ENCODE results near the gene AMPD3.

AMPD3 gene

DNA sequence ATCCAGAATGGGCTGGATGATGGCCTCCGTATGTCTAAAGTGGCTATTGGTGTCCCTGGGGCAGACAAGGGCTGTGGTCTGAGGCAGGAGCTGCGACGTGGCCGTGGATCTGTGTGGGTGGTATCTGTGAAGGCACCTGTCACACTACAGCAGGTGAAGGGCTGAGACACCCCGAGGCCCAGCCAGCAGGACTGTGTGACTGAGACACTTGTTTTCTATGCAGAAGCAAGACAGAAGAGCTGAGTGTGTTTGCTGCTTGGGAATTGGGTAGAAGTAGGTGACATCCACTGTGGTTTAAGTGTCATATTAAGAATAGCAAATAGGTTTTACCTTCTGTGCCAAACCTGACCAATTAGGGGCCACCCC lies 35.0 kb downstream of the AMPD3 start:
- no peak for DNase-seq

DNA sequence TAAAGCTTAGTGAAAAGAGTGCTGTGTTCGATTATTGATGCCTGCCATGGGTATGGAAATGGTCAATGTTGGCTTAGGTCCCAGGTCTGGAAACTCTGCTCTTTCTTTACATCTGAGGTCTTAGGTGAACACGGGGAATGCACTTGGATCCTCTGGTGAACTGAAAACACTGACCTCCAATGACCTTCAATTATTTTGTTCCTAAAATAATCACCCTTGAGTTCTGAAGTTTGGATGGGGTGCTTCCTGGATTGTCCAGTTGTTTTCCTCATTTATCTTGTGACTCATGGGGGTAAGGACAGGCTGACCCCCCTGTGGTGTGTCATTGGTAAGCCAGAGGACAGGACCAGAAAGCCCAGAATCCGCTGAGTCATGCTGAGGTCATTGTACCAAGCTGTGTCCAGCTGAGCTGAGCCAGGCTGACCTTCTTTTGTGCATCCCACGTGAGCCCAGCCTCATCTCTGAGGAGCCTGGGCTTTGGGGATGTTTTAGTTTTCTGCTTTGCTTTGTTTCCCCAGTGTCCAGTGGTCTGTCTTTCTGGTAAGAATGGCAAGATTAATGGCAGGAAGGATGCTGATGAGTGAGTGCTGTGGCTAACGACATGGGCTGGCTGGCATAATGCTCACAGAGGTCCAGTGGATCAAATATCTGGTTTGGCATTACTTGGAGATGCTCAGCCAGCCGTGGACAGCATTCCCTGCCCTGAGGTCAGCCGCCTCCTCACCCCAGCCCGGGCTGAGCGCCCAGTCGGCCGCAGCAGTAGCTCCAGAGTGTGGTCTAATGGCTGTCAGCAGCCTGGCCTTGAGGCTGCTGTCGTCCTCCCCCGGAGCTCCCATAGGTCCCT lies 35.6 kb downstream of the AMPD3 start:
- no peak for DNase-seq

DNA sequence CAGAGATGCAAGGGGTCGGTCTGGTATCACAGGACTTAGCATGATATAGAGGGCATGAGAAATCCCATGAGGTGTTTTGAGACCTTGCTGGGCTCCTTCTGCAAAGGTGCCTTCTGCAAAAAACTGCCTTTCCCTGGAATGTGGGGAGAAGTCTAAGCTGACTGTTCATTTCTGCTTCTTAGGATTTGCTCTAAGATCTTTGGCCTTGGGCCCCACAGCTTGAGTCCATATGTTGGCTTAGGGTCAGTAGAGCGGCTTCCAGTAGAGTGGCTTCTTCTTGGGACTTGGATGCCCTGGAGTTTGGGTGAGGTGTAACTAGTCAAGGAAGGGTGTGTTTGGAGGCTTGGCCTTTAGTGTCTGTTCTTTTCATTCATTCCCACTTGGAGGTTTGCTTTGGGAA lies 37.0 kb downstream of the AMPD3 start:
- DNase-seq = no peak

DNA sequence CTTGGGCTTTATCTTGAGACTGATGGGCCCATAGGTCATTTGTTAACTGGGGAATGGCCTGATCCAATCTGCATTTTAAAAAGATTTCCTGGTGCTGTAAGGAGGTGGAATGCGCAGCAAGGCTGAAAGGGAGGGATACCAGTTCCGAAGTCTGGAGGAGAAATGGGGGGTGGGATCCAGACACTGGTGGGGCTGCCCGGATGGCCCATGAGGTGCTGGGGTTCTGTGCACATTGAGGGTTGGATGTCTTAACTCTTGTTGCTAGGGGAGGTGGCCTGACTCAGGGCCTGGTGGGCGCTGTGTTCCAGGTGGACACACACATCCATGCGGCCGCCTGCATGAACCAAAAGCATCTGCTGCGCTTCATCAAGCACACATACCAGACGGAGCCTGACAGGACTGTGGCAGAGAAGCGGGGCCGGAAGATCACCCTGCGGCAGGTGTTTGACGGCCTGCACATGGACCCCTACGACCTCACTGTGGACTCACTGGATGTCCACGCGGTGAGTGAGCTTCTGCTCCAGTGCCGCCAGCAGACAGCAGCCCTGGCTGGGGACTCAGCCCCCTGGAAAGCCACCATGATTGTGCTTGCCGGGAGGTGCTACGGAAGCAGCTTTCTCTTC lies 38.1 kb downstream of the AMPD3 start:
- no peak for DNase-seq

DNA sequence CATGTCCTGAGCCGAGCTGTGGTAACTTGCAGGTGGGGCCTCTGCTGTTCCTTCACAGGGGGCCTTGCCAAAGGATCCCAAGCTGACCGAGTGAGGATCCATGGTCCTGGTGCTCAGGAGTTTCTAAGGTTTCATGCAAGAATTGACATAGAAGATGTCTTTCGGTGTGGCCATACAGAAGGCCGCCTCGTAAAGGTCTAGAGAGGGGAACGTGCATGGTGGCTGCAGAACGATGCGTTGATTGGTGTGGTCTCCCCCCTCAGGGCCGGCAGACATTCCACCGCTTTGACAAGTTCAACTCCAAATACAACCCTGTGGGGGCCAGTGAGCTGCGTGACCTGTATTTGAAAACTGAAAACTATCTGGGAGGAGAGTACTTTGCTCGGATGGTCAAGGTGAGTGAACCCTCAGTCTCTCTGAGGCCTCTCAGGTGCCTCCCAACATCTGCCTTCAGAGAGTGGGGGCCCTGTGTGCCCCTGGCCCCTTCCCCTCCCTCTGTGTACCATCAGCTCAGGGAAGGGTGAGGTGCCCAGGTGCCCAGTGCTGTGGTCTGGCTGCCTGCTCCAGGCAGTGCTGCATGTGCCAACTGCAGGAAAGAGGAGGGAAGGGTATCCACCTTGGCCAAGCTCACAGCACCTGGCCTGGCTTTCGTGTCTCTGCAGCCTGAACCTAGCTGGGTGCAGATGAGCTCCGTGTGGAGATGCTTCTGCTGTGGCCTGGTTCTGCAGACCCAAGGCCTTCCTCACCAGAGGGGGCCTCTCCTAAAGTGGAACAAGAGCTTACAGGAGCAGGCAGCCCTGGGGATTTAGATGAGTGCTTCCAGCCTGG lies 39.8 kb downstream of the AMPD3 start:
- DNase-seq = no peak

DNA sequence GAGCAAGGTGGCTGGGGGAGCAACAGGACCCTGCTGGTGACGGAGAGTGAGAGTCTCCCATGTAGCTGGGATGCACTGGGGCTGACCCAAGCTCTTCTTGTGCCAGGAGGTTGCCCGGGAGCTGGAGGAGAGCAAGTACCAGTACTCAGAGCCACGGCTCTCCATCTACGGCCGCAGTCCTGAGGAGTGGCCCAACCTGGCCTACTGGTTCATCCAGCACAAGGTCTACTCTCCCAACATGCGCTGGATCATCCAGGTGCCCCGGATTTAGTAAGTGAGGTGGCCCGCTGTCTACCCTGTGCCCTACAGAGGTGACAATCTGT lies 40.4 kb downstream of the AMPD3 start:
- no peak for DNase-seq

DNA sequence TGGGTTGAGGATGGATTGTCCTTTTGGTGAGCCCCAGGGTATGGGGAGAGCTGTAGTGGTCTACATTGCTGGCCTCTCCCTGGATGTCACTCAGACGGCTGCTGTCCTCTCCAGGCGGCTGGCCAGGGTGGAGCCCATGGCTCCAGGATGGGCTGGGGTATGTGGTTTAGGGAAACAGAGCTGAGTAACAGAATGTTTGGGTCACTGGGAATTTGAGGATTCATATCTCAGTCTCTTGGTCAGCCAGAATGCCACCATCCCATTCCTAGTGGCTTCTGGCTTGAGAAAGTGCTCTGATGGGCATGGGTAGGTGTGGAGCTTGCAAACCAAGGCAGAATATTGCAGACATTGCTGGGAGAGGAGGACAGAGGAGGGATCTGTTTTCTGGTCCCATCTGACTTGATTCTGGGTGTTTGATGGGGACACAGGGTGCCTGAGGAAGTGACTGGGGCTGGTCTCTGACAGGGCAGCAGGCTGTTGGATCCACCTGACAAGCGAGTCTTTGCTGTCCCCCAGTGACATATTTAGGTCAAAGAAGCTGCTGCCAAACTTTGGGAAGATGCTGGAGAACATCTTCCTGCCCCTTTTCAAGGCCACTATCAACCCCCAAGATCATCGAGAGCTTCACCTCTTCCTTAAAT lies 41.4 kb downstream of the AMPD3 start:
- DNase-seq = no peak

DNA sequence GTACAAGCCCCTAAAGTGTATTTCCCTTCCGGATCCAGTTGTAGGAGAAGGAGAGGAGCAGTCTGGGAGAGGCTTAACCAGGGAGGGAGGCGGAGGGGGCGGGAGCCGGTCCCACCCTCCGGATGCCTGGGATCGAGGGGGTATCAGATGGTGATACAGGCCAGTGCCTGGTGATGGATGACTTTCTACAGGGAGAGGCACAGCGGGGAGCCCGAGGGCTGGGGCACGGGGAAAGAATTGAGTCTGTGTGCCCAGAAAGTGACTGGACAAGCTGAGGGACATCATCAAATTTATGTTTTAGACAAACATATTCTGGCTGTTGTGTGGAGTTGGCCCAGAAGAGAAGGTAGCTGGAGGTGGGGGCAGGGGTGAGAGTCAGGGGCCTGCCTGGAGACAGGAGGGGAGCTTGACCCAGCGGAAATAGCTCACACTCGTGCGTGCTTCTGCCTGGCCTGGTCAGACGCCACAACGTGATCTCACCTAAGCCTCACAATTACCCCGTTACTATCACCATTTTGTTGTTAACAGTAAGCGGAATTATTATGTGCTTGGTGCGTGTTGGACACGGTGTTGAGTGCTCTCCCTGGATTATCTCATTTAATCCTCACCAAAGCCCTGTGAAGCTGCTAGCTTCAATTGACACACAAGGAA lies 42.4 kb downstream of the AMPD3 start:
- no peak for DNase-seq

DNA sequence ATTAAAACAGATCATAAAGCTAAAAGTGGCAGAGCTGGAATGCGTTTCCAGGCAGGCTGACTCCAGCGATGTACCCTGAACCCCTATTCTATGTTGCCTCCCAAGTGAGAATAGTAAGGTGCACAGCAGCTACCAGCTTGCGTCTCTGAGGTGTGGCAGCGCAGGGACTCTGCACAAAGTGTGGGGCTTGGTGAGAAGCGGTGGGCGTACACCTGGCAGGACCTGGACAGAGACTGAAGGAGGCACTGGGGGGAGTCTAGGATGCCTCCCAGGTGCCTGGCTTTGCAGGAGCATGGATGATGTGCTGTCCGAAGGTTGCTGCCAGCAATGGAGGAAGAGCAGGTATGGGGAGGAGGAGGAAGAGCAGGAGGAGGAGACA lies 42.9 kb downstream of the AMPD3 start:
- no peak for DNase-seq

DNA sequence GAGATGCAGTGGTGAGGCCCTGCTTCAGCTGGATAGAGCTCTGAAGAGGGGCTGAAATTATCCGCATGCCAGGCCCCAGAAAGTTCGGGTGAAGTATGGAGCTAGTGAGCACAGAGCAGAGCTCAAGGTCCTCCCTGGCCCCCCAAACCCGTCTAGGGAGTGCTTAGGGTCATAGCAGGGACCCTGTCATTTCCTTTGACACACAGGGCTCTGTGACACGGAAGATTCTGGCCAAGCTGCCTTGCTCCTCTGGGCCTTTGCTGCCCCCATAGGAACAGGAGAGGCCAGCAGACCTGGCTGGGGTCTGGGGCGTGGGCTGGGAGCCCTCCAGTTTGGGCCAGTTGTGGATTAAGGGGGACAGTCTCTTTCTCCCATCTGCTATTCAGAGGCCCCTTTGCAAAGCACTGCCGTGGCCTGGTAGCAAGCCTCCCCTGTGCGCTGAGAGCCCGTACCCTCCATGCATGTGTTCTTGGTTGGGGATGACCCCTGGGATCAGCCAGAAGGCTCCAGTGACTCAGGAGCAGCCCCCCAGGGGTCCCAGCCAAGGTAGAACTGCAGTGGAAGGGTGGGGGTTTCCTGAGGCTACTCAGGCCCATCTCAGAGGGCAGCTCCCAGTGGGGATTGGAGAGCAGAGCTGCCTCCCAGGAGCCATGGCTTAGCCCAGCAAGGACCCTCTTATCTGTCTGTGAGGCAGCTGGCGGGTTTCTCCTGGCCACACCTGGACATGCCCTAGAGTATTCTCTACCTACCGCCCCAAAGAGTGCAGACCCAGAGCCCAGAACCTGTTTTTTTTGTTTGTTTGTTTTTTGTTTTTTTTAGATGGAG lies 43.6 kb downstream of the AMPD3 start:
- DNase-seq = no peak

DNA sequence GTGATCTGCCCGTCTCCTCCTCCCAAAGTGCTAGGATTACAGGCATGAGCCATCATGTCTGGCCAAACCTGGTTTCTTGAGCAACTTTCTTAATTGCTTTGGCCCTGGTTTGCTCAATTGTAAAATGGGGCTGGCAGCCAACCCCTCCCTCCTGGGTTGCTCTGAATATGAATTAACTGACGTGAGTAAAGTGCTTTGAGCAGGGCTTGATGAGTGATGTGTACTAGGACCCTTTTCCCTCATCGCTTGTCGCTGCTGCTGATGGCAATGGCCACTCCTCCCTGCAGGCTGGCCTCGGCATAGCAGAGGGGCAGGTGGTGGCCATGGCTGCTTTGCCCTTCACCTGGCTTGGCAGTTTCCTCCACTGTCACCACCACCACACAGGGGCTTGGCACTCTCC lies 44.4 kb downstream of the AMPD3 start:
- no peak for DNase-seq

DNA sequence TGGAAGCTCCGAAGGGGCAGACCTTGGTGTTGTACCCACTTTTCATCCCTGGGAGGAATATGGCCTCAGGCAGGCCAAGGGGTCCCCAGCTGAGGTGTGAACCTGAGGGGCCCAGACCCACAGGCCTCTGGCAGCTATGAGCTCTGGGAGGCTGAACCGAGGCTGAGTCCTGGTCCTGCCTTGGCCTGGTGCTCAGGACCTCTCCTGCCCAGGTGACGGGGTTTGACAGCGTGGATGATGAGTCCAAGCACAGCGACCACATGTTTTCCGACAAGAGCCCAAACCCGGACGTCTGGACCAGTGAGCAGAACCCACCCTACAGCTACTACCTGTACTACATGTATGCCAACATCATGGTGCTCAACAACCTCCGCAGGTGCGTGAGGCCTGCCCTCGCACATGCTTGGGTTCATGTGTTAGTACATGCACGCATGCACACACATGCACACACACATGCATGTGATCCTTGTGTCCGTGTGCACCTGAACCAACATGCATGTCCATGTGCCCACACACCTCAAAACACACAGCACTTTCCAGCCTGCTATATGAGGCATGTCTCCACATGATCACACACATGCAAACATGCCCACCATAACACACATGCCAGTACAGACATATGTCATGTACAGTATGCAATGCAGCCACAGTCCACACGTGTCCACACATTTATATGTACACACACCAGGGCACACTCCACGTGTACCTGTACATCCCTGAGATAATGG lies 45.0 kb downstream of the AMPD3 start:
- DNase-seq = no peak

DNA sequence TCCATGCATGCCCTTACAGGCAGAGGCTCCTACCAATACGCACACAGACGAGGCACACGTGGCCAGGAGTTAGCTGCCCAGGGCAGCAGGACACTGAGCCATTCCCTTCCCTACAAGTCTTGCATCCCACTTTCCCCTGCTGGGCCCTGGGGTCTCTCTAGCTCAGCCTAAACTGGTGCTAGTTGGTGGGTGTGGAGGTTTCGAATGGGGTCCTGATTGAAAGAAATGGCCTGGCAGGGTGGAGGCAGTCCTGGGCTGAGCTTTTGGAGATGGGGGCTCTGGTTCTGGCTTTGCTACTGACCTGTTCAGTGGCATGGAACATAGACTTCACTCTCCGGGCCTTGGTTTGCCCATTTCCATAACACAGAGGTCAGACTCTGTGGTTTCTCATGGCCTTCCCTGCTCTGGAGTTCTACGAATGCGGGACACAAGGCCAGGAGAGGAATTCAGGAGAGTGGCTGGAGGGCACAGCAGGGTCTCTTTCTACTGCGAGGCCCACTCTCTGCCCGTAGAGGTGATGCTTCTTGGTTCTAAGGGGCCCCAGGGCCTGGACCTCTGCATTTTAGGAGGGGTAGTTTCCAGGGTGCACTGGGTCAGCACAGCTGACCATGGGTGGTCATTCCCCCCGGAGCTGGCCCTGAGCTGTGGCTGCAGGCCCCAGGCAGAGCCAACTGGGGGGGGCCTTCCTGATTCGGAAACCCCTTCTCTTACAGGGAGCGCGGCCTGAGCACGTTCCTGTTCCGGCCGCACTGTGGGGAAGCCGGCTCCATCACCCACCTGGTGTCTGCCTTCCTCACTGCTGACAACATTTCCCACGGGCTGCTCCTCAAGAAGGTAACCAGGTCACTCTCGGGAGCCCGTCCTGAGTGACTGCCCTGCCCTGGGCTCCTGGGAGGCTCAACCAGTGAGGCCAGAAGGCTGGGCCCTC lies 46.0 kb downstream of the AMPD3 start:
- no peak for DNase-seq

DNA sequence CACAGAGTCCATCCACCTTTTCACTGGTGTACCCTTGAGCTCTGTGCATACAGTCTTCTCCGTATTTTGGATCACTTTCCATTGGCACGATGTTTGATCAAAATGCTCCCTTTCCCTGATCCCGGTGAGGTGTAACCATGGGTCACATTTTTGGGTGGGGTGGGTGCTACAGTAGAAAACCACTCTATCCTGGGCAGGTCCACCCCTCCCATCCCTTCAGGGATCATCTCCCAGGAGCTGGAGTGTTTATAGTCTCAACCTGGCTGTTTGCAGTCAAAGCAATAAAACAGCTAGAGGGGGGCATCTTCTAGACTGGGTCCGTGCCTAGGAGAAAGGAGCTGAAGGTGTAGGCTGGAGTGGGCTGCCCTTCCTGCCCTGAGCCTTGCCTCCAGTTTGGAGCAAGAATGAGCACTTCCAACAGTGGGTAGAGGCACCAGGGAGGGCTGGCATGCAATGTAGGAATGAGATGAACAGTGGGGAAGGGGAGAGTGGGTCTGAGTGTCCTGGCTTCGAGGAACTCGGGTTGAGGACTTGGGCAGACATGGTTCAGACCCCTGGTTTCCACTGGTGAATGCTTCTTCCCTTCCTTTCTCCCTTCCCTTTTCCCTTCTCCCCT lies 47.1 kb downstream of the AMPD3 start:
- no peak for DNase-seq

DNA sequence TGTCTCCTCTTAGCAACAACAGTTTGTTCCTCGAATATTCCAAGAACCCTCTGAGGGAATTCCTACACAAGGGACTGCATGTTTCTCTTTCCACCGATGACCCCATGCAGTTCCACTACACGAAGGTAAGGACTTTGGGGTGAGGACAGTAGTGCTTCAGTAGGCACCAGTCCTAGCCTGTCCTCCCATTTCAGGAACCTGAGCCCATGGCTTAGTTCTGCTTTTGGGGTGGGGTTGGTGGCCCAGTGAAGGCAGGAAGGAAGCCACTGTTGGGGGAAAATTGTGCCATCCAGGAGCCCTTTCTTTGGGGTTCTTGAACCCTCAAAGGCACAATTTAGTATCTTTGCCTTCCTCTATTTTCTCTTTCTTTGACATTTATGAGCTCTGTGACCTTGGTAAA lies 47.7 kb downstream of the AMPD3 start:
- no peak for DNase-seq

DNA sequence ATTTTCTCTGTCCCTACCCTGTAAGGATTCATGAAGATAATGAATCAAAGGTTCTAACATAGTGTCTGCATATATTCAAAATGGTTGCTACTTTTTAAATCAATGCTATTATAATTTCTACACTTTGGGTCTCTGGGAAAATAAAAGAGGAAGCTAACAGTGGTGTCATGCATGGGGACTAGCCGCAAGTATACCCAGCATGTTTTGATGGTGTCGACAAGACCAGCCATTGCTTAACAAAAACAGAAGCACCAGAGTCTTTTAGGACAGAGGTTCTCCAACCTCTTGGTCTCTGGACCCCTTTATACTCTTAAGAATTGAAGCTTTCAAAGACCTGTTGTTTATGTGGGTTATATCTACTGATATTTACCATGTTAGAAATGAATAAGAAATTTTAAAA lies 48.2 kb downstream of the AMPD3 start:
- DNase-seq = no peak

DNA sequence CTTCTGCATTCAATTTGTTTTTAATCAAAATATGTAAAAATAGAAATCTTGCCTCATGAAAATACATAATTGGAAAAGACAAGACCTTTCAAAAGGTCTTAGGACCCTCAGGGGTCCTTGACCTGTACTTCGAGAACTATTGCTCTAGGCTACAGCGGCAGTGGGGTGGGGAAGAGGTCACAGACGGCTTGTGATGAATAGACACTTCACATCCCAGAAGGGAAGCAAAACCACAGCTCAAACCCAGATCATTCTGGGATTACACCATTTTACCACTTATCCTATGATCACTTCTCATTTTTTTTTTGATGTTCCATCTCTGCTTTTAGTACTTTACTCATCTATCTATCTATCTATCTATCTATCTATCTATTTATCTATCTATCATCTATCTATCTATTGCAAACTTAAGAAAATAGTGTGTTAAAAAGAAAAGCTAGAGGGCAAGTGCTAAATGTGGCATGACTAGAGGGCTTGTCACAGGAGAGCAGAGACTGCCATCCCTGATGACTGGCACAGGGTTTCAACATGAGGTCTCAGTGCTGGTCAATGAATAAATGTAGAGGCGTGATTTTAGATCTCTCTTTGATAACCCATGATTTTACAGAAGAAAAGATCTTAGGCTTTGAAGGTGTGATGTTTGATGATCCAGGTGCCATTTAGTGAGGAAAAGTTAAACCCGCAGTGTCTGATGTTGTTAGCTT lies 48.9 kb downstream of the AMPD3 start:
- no peak for DNase-seq

DNA sequence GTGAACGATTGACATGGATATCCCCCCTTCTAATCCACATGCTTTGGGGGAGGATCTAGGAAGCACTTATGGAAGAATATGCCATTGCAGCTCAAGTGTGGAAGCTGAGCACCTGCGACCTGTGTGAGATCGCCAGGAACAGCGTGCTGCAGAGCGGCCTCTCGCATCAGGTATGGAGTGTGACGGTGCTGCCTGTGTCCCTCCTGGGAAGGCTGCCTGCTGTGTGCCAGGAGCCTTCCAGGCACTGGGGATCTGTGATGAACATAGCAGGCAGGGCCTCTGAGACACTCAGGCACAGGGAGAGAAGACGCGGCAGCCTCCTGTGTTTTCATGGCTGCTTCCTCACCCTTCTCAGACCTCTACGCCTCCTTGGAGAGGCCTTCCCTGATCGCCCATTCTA lies 49.4 kb downstream of the AMPD3 start:
- no peak for DNase-seq
